H1 (cell line): ENCODE results near the gene TRIM38. TPM values are rescaled to one million over a fixed set of nuclear protein-coding genes. Genes with fewer than 3 reads are reported as not detected.
A peak's percentile ranks its signal among the peaks of the same experiment; 100 is the strongest.

ENCODE experiments used
- CTCF ChIA-PET: fragments of 300-600 bp; sonication (Branson Sonifier 250); formaldehyde crosslinking; loops from one replicate; lab custom pipeline; 2021; ENCODE audit not compliant: partially characterized antibody; lab: Charles Lee
- POLR2A ChIA-PET: fragments of 300-600 bp; sonication (Branson Sonifier 250); formaldehyde crosslinking; loops from one replicate; lab custom pipeline; 2021; ENCODE audit warnings: inconsistent platforms; ENCODE audit not compliant: partially characterized antibody; lab: Charles Lee
- DNase-seq, 2 experiments: peaks; one replicate each; pipeline versions ENCODE4 v3.0.0 to v3.0.0-alpha.2; 2010 to 2022; ENCODE audit warnings: low spot score in 2 of 2, low read depth in 1 of 2, mixed read lengths in 1 of 2
- FAIRE-seq: peaks from 2 replicates; lab custom pipeline; 2011; peaks lifted over from hg19 to GRCh38; lab: Jason Lieb, UNC
- H2AFZ ChIP-seq: 2 replicates; pipeline ENCODE4 v1.8.1; 2012; ENCODE audit warnings: low read length, inconsistent platforms
- H2AK5ac ChIP-seq: 2 replicates; pipeline ENCODE4 v1.6.1; 2013; ENCODE audit warnings: low read depth, low read length
- H2BK120ac ChIP-seq: replicated peaks from 2 replicates; pipeline ENCODE3; 2013; ENCODE audit warnings: low read depth, low read length, inconsistent platforms
- H2BK12ac ChIP-seq: 2 replicates; pipeline ENCODE4 v1.6.1; 2013; ENCODE audit warnings: low read depth, low read length
- H2BK15ac ChIP-seq: 2 replicates; pipeline ENCODE4 v1.6.1; 2013; ENCODE audit warnings: low read length
- H2BK20ac ChIP-seq: 2 replicates; pipeline ENCODE4 v1.6.1; 2013; ENCODE audit warnings: low read length
- H2BK5ac ChIP-seq: 2 replicates; pipeline ENCODE4 v1.6.1; 2013; ENCODE audit warnings: low read depth, low read length
- H3K14ac ChIP-seq: 2 replicates; pipeline ENCODE4 v1.6.1; 2013; ENCODE audit warnings: inconsistent platforms; ENCODE audit not compliant: insufficient read length
- H3K18ac ChIP-seq: 2 replicates; pipeline ENCODE4 v1.6.1; 2013; ENCODE audit warnings: low read length; ENCODE audit errors: extremely low read depth
- H3K23ac ChIP-seq: 2 replicates; pipeline ENCODE4 v1.6.1; 2013; ENCODE audit warnings: inconsistent platforms; ENCODE audit not compliant: insufficient read length
- H3K23me2 ChIP-seq: 2 replicates; pipeline ENCODE4 v1.6.1; 2013; ENCODE audit warnings: low read depth, low read length
- H3K27ac ChIP-seq: 2 replicates; pipeline ENCODE4 v1.6.1; 2011; ENCODE audit warnings: low read depth, low read length, inconsistent platforms
- H3K27me3 ChIP-seq, 4 experiments: replicated peaks in 1 of 4; 1 replicate in 1 of 4; 2 replicates in 3 of 4; pipeline versions ENCODE4 v1.6.1 to v1.8.1; 2011 to 2013; ENCODE audit warnings: low read length in 3 of 4, mild to moderate bottlenecking in 3 of 4, inconsistent platforms in 2 of 4, mixed read lengths in 2 of 4, moderate library complexity in 1 of 4; ENCODE audit not compliant: control insufficient read depth in 3 of 4, insufficient read depth in 3 of 4; ENCODE audit errors: extremely low read depth in 1 of 4
- H3K36me3 ChIP-seq, 4 experiments: 2 replicates each; pipeline versions ENCODE4 v1.6.1 to v1.8.1; 2011 to 2013; ENCODE audit warnings: mild to moderate bottlenecking in 4 of 4, low read length in 3 of 4, moderate library complexity in 2 of 4, control low read depth in 1 of 4, inconsistent platforms in 1 of 4; ENCODE audit not compliant: insufficient read depth in 4 of 4, control insufficient read depth in 2 of 4
- H3K4ac ChIP-seq: replicated peaks from 2 replicates; pipeline ENCODE3; 2013; ENCODE audit warnings: low read length, low read depth, mixed read lengths, inconsistent platforms; ENCODE audit not compliant: insufficient read length
- H3K4me1 ChIP-seq, 4 experiments: replicated peaks in 1 of 4; 1 replicate in 1 of 4; 2 replicates in 3 of 4; pipeline versions ENCODE4 v1.6.1 to v1.8.1; 2011 to 2013; ENCODE audit warnings: low read length in 3 of 4, inconsistent platforms in 2 of 4, mixed read lengths in 1 of 4; ENCODE audit not compliant: insufficient read depth in 4 of 4, control insufficient read depth in 3 of 4
- H3K4me2 ChIP-seq, 2 experiments: 2 replicates each; pipeline versions ENCODE4 v1.6.1 to v1.8.1; 2011 to 2013; ENCODE audit warnings: low read depth in 2 of 2, low read length in 2 of 2, control low read depth in 1 of 2, inconsistent platforms in 1 of 2, mild to moderate bottlenecking in 1 of 2; ENCODE audit not compliant: insufficient read depth in 1 of 2
- H3K4me3 ChIP-seq, 4 experiments: fragments of 200-600, 300-600 bp in 1 of 4; sonication (generic), shearing (Covaris generic), sonication (Bioruptor Twin) in 1 of 4; 2 replicates each; pipeline versions ENCODE4 v1.5.1 to v1.8.1; 2011 to 2016; ENCODE audit warnings: low read length in 4 of 4, low read depth in 3 of 4, control low read depth in 2 of 4, inconsistent platforms in 2 of 4, mild to moderate bottlenecking in 2 of 4, mixed read lengths in 1 of 4, moderate library complexity in 1 of 4; ENCODE audit not compliant: insufficient read depth in 2 of 4; ENCODE audit errors: extremely low read depth in 1 of 4
- H3K56ac ChIP-seq: replicated peaks from 2 replicates; pipeline ENCODE3; 2013; ENCODE audit warnings: low read depth, mild to moderate bottlenecking, mixed read lengths, low read length, inconsistent platforms; ENCODE audit not compliant: insufficient read length
- H3K79me1 ChIP-seq: 2 replicates; pipeline ENCODE4 v1.6.1; 2013; ENCODE audit warnings: low read depth, low read length, control low read depth
- H3K79me2 ChIP-seq, 2 experiments: 2 replicates each; pipeline versions ENCODE4 v1.6.1 to v1.8.1; 2012 to 2013; ENCODE audit warnings: low read length in 2 of 2, mild to moderate bottlenecking in 2 of 2, inconsistent platforms in 1 of 2; ENCODE audit not compliant: insufficient read depth in 2 of 2, control insufficient read depth in 1 of 2
- H3K9ac ChIP-seq, 4 experiments: replicated peaks in 1 of 4; 1 replicate in 1 of 4; 2 replicates in 3 of 4; pipeline versions ENCODE4 v1.6.1 to v1.8.1; 2011 to 2013; ENCODE audit warnings: low read depth in 3 of 4, low read length in 3 of 4, control low read depth in 2 of 4, mild to moderate bottlenecking in 2 of 4, moderate library complexity in 2 of 4, inconsistent platforms in 1 of 4; ENCODE audit errors: extremely low read depth in 1 of 4
- H3K9me3 ChIP-seq, 2 experiments: 2 replicates each; pipeline versions ENCODE4 v1.6.1 to v1.8.1; 2012 to 2013; ENCODE audit warnings: mild to moderate bottlenecking in 2 of 2, moderate library complexity in 2 of 2, control low read depth in 1 of 2, inconsistent platforms in 1 of 2, low read depth in 1 of 2, low read length in 1 of 2, mixed read lengths in 1 of 2; ENCODE audit not compliant: insufficient read depth in 2 of 2
- H4K20me1 ChIP-seq, 2 experiments: replicated peaks in 1 of 2; 2 replicates each; pipeline versions ENCODE3 to v1.8.1; 2011 to 2013; ENCODE audit warnings: inconsistent platforms in 2 of 2, low read length in 2 of 2, mild to moderate bottlenecking in 1 of 2; ENCODE audit not compliant: insufficient read depth in 2 of 2, control insufficient read depth in 1 of 2
- H4K5ac ChIP-seq: 2 replicates; pipeline ENCODE4 v1.6.1; 2013; ENCODE audit warnings: low read length, low read depth, mixed read lengths, inconsistent platforms; ENCODE audit not compliant: insufficient read length
- H4K8ac ChIP-seq: 2 replicates; pipeline ENCODE4 v1.8.0; 2013; ENCODE audit warnings: mild to moderate bottlenecking, moderate library complexity, low read length, inconsistent platforms; ENCODE audit not compliant: insufficient read depth; ENCODE audit errors: extremely low read depth
- H4K91ac ChIP-seq: replicated peaks from 2 replicates; pipeline ENCODE3; 2013; ENCODE audit warnings: low read length, mixed read lengths, inconsistent platforms; ENCODE audit not compliant: insufficient read length
- EGR1 ChIP-seq: IDR thresholded peaks from 2 replicates; pipeline ENCODE4 v1.6.1; 2011; ENCODE audit warnings: low read depth, low read length, borderline replicate concordance
- HDAC6 ChIP-seq: IDR thresholded peaks from one replicate; pipeline ENCODE4 v1.7.1; 2012; ENCODE audit warnings: low read depth, mild to moderate bottlenecking, inconsistent platforms, low read length, moderate library complexity
- MAX ChIP-seq: IDR thresholded peaks from 2 replicates; pipeline ENCODE4 v1.6.1; 2012; ENCODE audit warnings: inconsistent platforms
- WGBS, 2 experiments: shearing (Covaris generic) in 1 of 2; methylation state at CpG; one replicate each; pipeline versions ENCODE4 v1.1.6 to v1.1.7; 2013 to 2015; ENCODE audit warnings: low lambda C conversion rate in 2 of 2, mixed read lengths in 2 of 2, inconsistent platforms in 1 of 2, low coverage in 1 of 2, missing lambda C conversion rate in 1 of 2; ENCODE audit not compliant: insufficient replicate concordance in 2 of 2, insufficient coverage in 1 of 2, insufficient read length in 1 of 2; ENCODE audit errors: extremely low coverage in 1 of 2, missing lambda C conversion rate in 1 of 2; 5-methylcytosine and 5-hydroxymethylcytosine counted together
- polyA plus RNA-seq, 7 experiments: library from polyadenylated mRNA; depleted of rRNA in 3 of 7; stranded (reverse) in 5 of 7; unstranded in 2 of 7; fragments of >200 nt in 5 of 7; fragments of 200-250 nt in 2 of 7; gene quantifications; 1 replicate in 5 of 7; 2 replicates in 1 of 7; 4 replicates in 1 of 7; pipeline versions ENCODE4 v1.2.1 to v1.2.3, GENCODE V29; 2011 to 2013; ENCODE audit warnings: missing spikeins in 2 of 7, mixed read lengths in 2 of 7
- total RNA-seq: library from RNA; stranded (reverse); fragmentation: NEBNext Ultra II Directional; extraction: Animal tissue kit (Norgen Biotek cat#: 25700); gene quantifications from 2 replicates; pipeline ENCODE4 v1.2.1, GENCODE V29; 2021

The TRIM38 gene
- total and polyA plus RNA-seq, 2 of the 8 experiments (the other 6 are each of a cell fraction or from before 2014, with no cell fraction given) = 0.43 to 0.56 TPM

DNA sequence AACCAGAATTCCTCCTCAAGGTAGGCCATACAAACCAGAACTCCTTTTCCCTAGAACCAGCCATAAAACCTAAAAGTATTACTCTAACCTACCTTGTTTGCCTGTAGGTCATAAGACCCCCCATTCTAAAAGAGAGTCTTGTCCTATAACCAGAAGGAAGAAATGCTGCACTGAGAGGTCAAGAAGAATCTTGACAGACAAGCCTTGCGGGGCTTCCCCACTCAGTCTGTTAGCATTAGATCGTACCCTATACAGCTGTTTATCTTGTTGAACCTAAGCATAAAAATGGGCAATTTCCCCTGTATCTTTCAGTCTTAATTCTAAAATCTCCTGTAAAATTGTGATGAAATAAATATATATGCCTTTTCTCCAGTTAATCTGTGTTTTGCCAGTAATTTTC lies 72.3 kb downstream of the TRIM38 start:
- no peak overlapping the region for H4K8ac ChIP-seq
- DNase-seq (no peak), FAIRE-seq (no peak)
- no peak overlapping the region for H3K56ac ChIP-seq
- H2BK120ac ChIP-seq = peak overlapping the region; percentile 70
- no peak overlapping the region for H3K23ac ChIP-seq
- H3K9me3 ChIP-seq = no peaks in the 10 kb centered on the region
- no peak overlapping the region for H2BK5ac ChIP-seq
- H3K9ac ChIP-seq = no peak overlapping the region
- peak overlapping the region; percentile 52 for H4K5ac ChIP-seq
- H4K20me1 ChIP-seq = peaks cover 0 to 2% of the 10 kb centered on the region in 2 experiments
- H3K27me3 ChIP-seq = no peaks in the 10 kb centered on the region
- H2BK15ac ChIP-seq = no peak overlapping the region
- H3K18ac ChIP-seq = 0 out of 2 replicates have a peak overlapping the region, but pooled peaks have one; percentile 49
- peak overlapping the region; percentile 51 for H3K4ac ChIP-seq
- no peak overlapping the region for H2AK5ac ChIP-seq
- POLR2A ChIA-PET = interaction anchor here (1.1 to 43.5 kb wide), 11 partner anchors 10 to 1837 kb away, joined by 3 to 1982 read pairs (median 81); a partner anchor contains a TSS
- peak overlapping the region; percentile 81 to 90; a peak in 3 of 4 replicates for H3K4me2 ChIP-seq
- H3K36me3 ChIP-seq = no peaks in the 10 kb centered on the region
- no peak overlapping the region for H2BK12ac ChIP-seq
- H2BK20ac ChIP-seq = no peak overlapping the region; the same call in 1 of the 2 replicates
- 0 out of 2 replicates have a peak overlapping the region, but pooled peaks have one; percentile 53 for H3K27ac ChIP-seq
- H3K4me3 ChIP-seq = peak overlapping the region in 1 of 4 experiments; percentile 95; a peak in 2 of 8 replicates
- no peak overlapping the region for H4K91ac ChIP-seq
- H3K79me2 ChIP-seq = no peaks in the 10 kb centered on the region
- CTCF ChIA-PET = interaction anchor here (0.7 to 1.6 kb wide), 2 partner anchors 11 to 31 kb away, joined by 3 to 4 read pairs; a partner anchor contains a TSS
- H2AFZ ChIP-seq = no peak overlapping the region
- no peak overlapping the region for H3K14ac ChIP-seq
- no peaks in the 10 kb centered on the region for H3K79me1 ChIP-seq
- WGBS, 2 experiments = 80% methylated on average over 2 of the region's 2 CpGs; no CpG with 5 or more reads in 1 of the 2 experiments
- H3K4me1 ChIP-seq = peaks cover 0 to 9% (median 5%) of the 10 kb centered on the region in 4 experiments; a peak in 2 of 7 replicates
- H3K23me2 ChIP-seq = peaks cover 10% of the 10 kb centered on the region
- TF ChIP-seq EGR1 (no peak), HDAC6 (no peak), MAX (no peak)
